Endothelial cell of umbilical vein (primary cell): Measurements from ENCODE around the gene CBX3. TPM values are rescaled to one million over a fixed set of nuclear protein-coding genes. Genes with fewer than 3 reads are reported as not detected.

Source experiments
- BruUV-seq: library from RNA; stranded (reverse); fragments of 400-500 nt; replicated peaks from 2 replicates; lab custom pipeline; 2021; lab: Mats Ljungman, UMichigan
- CTCF ChIA-PET: fragments of 300-600, 350-600 bp; sonication (Branson Sonifier 250); formaldehyde crosslinking; loops from one replicate; lab custom pipeline; 2021; ENCODE audit warnings: antibody characterized with exemption, inconsistent platforms; lab: Charles Lee
- POLR2A ChIA-PET: fragments of 300-600, 350-600 bp; sonication (Branson Sonifier 250); formaldehyde crosslinking; loops from one replicate; lab custom pipeline; 2021; ENCODE audit warnings: antibody characterized with exemption, inconsistent platforms; lab: Charles Lee
- DNase-seq: peaks from one replicate; pipeline ENCODE4 v3.0.0-alpha.2; 2011; ENCODE audit warnings: low read depth, low spot score
- FAIRE-seq: peaks from 2 replicates; lab custom pipeline; 2011; peaks lifted over from hg19 to GRCh38; lab: Jason Lieb, UNC
- H2AFZ ChIP-seq: 2 replicates; pipeline ENCODE4 v1.6.0; 2012; ENCODE audit warnings: low read depth, low read length, control low read depth, inconsistent platforms
- H3K27ac ChIP-seq: 2 replicates; pipeline ENCODE4 v1.5.1; 2011; ENCODE audit warnings: low read depth, mild to moderate bottlenecking, control low read depth, low read length, moderate library complexity; ENCODE audit not compliant: insufficient read depth
- H3K27me3 ChIP-seq, 2 experiments: 2 replicates each; pipeline versions ENCODE4 v1.6.0 to v1.6.1; 2011; ENCODE audit warnings: low read length in 2 of 2, mixed read lengths in 1 of 2; ENCODE audit not compliant: control insufficient read depth in 2 of 2, insufficient read depth in 2 of 2
- H3K36me3 ChIP-seq, 2 experiments: 2 replicates in 1 of 2; 3 replicates in 1 of 2; pipeline ENCODE4 v1.5.1; 2011; ENCODE audit warnings: low read length in 2 of 2, mild to moderate bottlenecking in 1 of 2, moderate library complexity in 1 of 2; ENCODE audit not compliant: control insufficient read depth in 2 of 2, insufficient read depth in 2 of 2; ENCODE audit errors: extremely low read depth in 1 of 2
- H3K4me1 ChIP-seq: 3 replicates; pipeline ENCODE4 v1.5.1; 2011; ENCODE audit warnings: mild to moderate bottlenecking, low read length; ENCODE audit not compliant: control insufficient read depth, insufficient read depth; ENCODE audit errors: extremely low read depth
- H3K4me2 ChIP-seq: 2 replicates; pipeline ENCODE4 v1.6.1; 2011; ENCODE audit warnings: low read length, control low read depth, mixed read lengths; ENCODE audit not compliant: insufficient read depth
- H3K4me3 ChIP-seq, 3 experiments: fragments of 200-600 bp in 1 of 3; sonication (generic), shearing (Covaris generic) in 1 of 3; replicated peaks in 1 of 3; 2 replicates each; pipeline ENCODE4 v1.5.1; 2011 to 2016; ENCODE audit warnings: control low read depth in 3 of 3, low read length in 3 of 3, mild to moderate bottlenecking in 2 of 3, inconsistent platforms in 1 of 3, low read depth in 1 of 3, moderate library complexity in 1 of 3; ENCODE audit not compliant: insufficient read depth in 1 of 3
- H3K79me2 ChIP-seq: 2 replicates; pipeline ENCODE4 v1.6.0; 2012; ENCODE audit warnings: low read length, inconsistent platforms; ENCODE audit not compliant: control insufficient read depth, insufficient read depth
- H3K9ac ChIP-seq: replicated peaks from 2 replicates; pipeline ENCODE3; 2011; ENCODE audit warnings: low read length, control low read depth; ENCODE audit not compliant: insufficient read depth; ENCODE audit errors: extremely low read depth
- H3K9me1 ChIP-seq: replicated peaks from 3 replicates; pipeline ENCODE4 v1.6.0; 2011; ENCODE audit warnings: mild to moderate bottlenecking, low read length; ENCODE audit not compliant: control insufficient read depth, insufficient read depth; ENCODE audit errors: extremely low read depth
- H3K9me3 ChIP-seq: replicated peaks from 2 replicates; pipeline ENCODE4 v1.5.1; 2012; ENCODE audit warnings: low read length, inconsistent platforms; ENCODE audit not compliant: control insufficient read depth, insufficient read depth
- H4K20me1 ChIP-seq: replicated peaks from 2 replicates; pipeline ENCODE3; 2011; ENCODE audit warnings: mild to moderate bottlenecking, low read length; ENCODE audit not compliant: control insufficient read depth, insufficient read depth; ENCODE audit errors: extremely low read depth
- EZH2 ChIP-seq: IDR thresholded peaks from 2 replicates; pipeline ENCODE4 v1.6.1; 2012; ENCODE audit warnings: borderline replicate concordance, low read depth, mild to moderate bottlenecking, moderate library complexity, low read length, inconsistent platforms; ENCODE audit not compliant: severe bottlenecking
- FOS ChIP-seq: IDR thresholded peaks from 2 replicates; pipeline ENCODE4 v1.6.1; 2011; ENCODE audit warnings: mild to moderate bottlenecking, low read length, moderate library complexity, borderline replicate concordance; ENCODE audit not compliant: insufficient read depth
- GATA2 ChIP-seq: IDR thresholded peaks from 2 replicates; pipeline ENCODE4 v1.7.0; 2011; ENCODE audit warnings: low read depth, mild to moderate bottlenecking, moderate library complexity, mixed read lengths, low read length; ENCODE audit not compliant: insufficient read length, insufficient read depth
- JUN ChIP-seq: IDR thresholded peaks from 2 replicates; pipeline ENCODE4 v1.6.1; 2011; ENCODE audit warnings: borderline replicate concordance, low read depth; ENCODE audit not compliant: insufficient read length, insufficient read depth
- MYC ChIP-seq: IDR thresholded peaks from one replicate; pipeline ENCODE4 v1.6.1; 2011; ENCODE audit warnings: mild to moderate bottlenecking, low read depth, low read length
- POLR2A ChIP-seq: IDR thresholded peaks from 2 replicates; pipeline ENCODE4 v1.6.1; 2012; ENCODE audit warnings: low read depth, mild to moderate bottlenecking, control low read depth, low read length
- POLR2AphosphoS5 ChIP-seq: IDR thresholded peaks from 2 replicates; pipeline ENCODE4 v1.6.1; 2012; ENCODE audit warnings: low read depth, mild to moderate bottlenecking, control low read depth, low read length, moderate library complexity; ENCODE audit not compliant: insufficient read depth
- dilution Hi-C: fragments of 300-500 bp; cut with MboI; formaldehyde crosslinking; loops from one replicate; pipeline ENCODE4 v1.15.0; 2019; ENCODE audit warnings: low sequenced_read_pairs; ENCODE audit not compliant: extremely low pct_ligation_motif_present
- intact Hi-C: fragments of 100-400 bp; cut with micrococcal nuclease; formaldehyde crosslinking; loops from one replicate; pipeline ENCODE4 v1.10.0; 2022
- polyA plus RNA-seq, 4 experiments: library from polyadenylated mRNA; depleted of rRNA in 3 of 4; stranded (reverse) in 3 of 4; unstranded in 1 of 4; fragments of >200 nt; gene quantifications; 2 replicates each; pipeline versions ENCODE4 v1.2.1 to v1.2.3, GENCODE V29; 2011 to 2012; ENCODE audit warnings: missing spikeins in 1 of 4
- total RNA-seq: library from RNA; stranded (reverse); gene quantifications from 2 replicates; pipeline ENCODE4 v1.2.3, GENCODE V29; 2021
- TF ChIP-seq, protein P1 (sequence below): IDR thresholded peaks from 2 replicates; pipeline ENCODE4 v1.6.1; 2011; ENCODE audit not compliant: insufficient read depth, insufficient read length
- TF ChIP-seq, protein P2 (sequence below), 2 donors: IDR thresholded peaks; 1 replicate in 1 of 2; 2 replicates in 1 of 2; pipeline ENCODE4 v1.5.1; 2011; ENCODE audit warnings: low read length in 2 of 2, mild to moderate bottlenecking in 2 of 2, moderate library complexity in 2 of 2, control low read depth in 1 of 2, inconsistent platforms in 1 of 2, low read depth in 1 of 2; ENCODE audit not compliant: insufficient read depth in 1 of 2; ENCODE audit errors: extremely low read depth in 1 of 2

Gene CBX3
- total and polyA plus RNA-seq, 2 donors (not counting 3 experiments of a cell fraction or from before 2014, with no cell fraction given): 47.5 to 200 TPM

GRCh38 chr7:26188206-26188956, 13.2 kb upstream of the CBX3 start:
- H3K27me3 ChIP-seq: no peaks in the 10 kb centered on the region
- H4K20me1 ChIP-seq: peaks cover 35% of the 10 kb centered on the region
- dilution Hi-C loops (loop anchor here (25.0 kb wide), 1 partner anchor 974 kb away; the partner anchor contains the start of genes HOXA10, HOXA3, HOXA7 and HOXA9), intact Hi-C loops (no loop called here)
- H3K4me2 ChIP-seq: no peak overlapping the region
- H3K9me3 ChIP-seq: no peaks in the 10 kb centered on the region
- H3K4me1 ChIP-seq: peaks cover 12% of the 10 kb centered on the region
- DNase-seq: no peak
- POLR2A ChIA-PET: interaction anchor here (1.5 to 3.1 kb wide), 4 partner anchors 9 to 37 kb away, joined by 4 to 15 read pairs (median 8); partner anchors contain the start of gene NFE2L3
- H3K9ac ChIP-seq: no peak overlapping the region
- no peak for TF ChIP-seq POLR2AphosphoS5
- TF ChIP-seq, protein P1, sequence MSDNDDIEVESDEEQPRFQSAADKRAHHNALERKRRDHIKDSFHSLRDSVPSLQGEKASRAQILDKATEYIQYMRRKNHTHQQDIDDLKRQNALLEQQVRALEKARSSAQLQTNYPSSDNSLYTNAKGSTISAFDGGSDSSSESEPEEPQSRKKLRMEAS: no peak
- no peak for TF ChIP-seq GATA2
- no peak for TF ChIP-seq JUN
- TF ChIP-seq, protein P2, sequence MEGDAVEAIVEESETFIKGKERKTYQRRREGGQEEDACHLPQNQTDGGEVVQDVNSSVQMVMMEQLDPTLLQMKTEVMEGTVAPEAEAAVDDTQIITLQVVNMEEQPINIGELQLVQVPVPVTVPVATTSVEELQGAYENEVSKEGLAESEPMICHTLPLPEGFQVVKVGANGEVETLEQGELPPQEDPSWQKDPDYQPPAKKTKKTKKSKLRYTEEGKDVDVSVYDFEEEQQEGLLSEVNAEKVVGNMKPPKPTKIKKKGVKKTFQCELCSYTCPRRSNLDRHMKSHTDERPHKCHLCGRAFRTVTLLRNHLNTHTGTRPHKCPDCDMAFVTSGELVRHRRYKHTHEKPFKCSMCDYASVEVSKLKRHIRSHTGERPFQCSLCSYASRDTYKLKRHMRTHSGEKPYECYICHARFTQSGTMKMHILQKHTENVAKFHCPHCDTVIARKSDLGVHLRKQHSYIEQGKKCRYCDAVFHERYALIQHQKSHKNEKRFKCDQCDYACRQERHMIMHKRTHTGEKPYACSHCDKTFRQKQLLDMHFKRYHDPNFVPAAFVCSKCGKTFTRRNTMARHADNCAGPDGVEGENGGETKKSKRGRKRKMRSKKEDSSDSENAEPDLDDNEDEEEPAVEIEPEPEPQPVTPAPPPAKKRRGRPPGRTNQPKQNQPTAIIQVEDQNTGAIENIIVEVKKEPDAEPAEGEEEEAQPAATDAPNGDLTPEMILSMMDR (IDR thresholded peaks at IDR 0.05; ENCODE audit: extremely low read depth in 1 of 2, insufficient read depth in 1 of 2, low read depth in 1 of 2, low read length in 2 of 2): no peak
- TF ChIP-seq POLR2A: no peak
- TF ChIP-seq EZH2: no peak
- TF ChIP-seq MYC: no peak
- no peak for TF ChIP-seq FOS
- peaks cover 28 to 60% of the 10 kb centered on the region in 2 experiments for H3K36me3 ChIP-seq
- no peak overlapping the region for H3K27ac ChIP-seq
- no peaks in the 10 kb centered on the region for H3K9me1 ChIP-seq
- BruUV-seq: no TSS peak
- CTCF ChIA-PET: interaction anchor here (0.9 to 2.4 kb wide), 12 partner anchors 8 to 479 kb away, joined by 3 to 20 read pairs (median 5); partner anchors contain the start of genes HNRNPA2B1 and NFE2L3
- no peak overlapping the region for H2AFZ ChIP-seq
- no peak overlapping the region for H3K4me3 ChIP-seq
- H3K79me2 ChIP-seq: peaks cover 45% of the 10 kb centered on the region
- FAIRE-seq: no peak
